Karpas-422 (cell line): Measurements from ENCODE around the gene LEKR1. TPM values are rescaled to one million over a fixed set of nuclear protein-coding genes. Genes with fewer than 3 reads are reported as not detected.
"Not testable (repeated sequence)": the region's sequence is repeated elsewhere in the genome, so short reads cannot be mapped to it uniquely, and the experiment has no call there.

Experiments
- DNase-seq: peaks from one replicate; pipeline ENCODE4 v3.0.0-alpha.2; 2015
- H2AFZ ChIP-seq: fragments of 200-600 bp; sonication (generic); 2 replicates; pipeline ENCODE4 v1.6.1; 2014; ENCODE audit warnings: antibody characterized with exemption, low read length, mixed read lengths
- H3K27ac ChIP-seq: fragments of 200-600 bp; sonication (generic); 2 replicates; pipeline ENCODE4 v1.5.1; 2014; ENCODE audit warnings: mild to moderate bottlenecking, low read length, moderate library complexity
- H3K27me3 ChIP-seq: fragments of 200-600 bp; sonication (generic); 2 replicates; pipeline ENCODE4 v1.6.1; 2014; ENCODE audit warnings: low read length, mixed read lengths
- H3K36me3 ChIP-seq: fragments of 200-600 bp; sonication (generic); 2 replicates; pipeline ENCODE4 v1.6.1; 2014; ENCODE audit warnings: low read length, mixed read lengths; ENCODE audit not compliant: insufficient read depth
- H3K4me1 ChIP-seq: fragments of 200-600 bp; sonication (generic); 2 replicates; pipeline ENCODE4 v1.6.1; 2014; ENCODE audit warnings: mild to moderate bottlenecking, low read length, mixed read lengths
- H3K4me2 ChIP-seq: fragments of 200-600 bp; sonication (generic); 2 replicates; pipeline ENCODE4 v1.6.1; 2014; ENCODE audit warnings: low read length, low read depth, mild to moderate bottlenecking; ENCODE audit not compliant: poor library complexity, severe bottlenecking
- H3K4me3 ChIP-seq: fragments of 200-600 bp; sonication (generic); 2 replicates; pipeline ENCODE4 v1.5.1; 2014; ENCODE audit warnings: mild to moderate bottlenecking, antibody characterized with exemption, low read length, mixed read lengths
- H3K79me2 ChIP-seq: fragments of 200-600 bp; sonication (generic); 2 replicates; pipeline ENCODE4 v1.6.1; 2014; ENCODE audit warnings: mild to moderate bottlenecking, low read length, mixed read lengths
- H3K9ac ChIP-seq: fragments of 200-600 bp; sonication (generic); 2 replicates; pipeline ENCODE4 v1.6.0; 2014; ENCODE audit warnings: low read length
- H3K9me2 ChIP-seq: fragments of 200-600 bp; sonication (generic), shearing (Covaris generic); replicated peaks from 2 replicates; pipeline ENCODE4 v1.6.0; 2014; ENCODE audit warnings: mild to moderate bottlenecking, low read length, moderate library complexity; ENCODE audit not compliant: insufficient read depth
- H3K9me3 ChIP-seq: fragments of 300-700, 200-600 bp; sonication (generic); 2 replicates; pipeline ENCODE4 v1.6.1; 2014; ENCODE audit warnings: low read length, mixed read lengths
- H4K20me1 ChIP-seq: fragments of 200-600 bp; sonication (generic); 2 replicates; pipeline ENCODE4 v1.6.1; 2014; ENCODE audit warnings: mild to moderate bottlenecking, antibody characterized with exemption, low read length, low read depth; ENCODE audit not compliant: insufficient read depth
- total RNA-seq: library from RNA; depleted of rRNA; stranded (reverse); fragments of >200 nt; shearing (Covaris generic); gene quantifications from 2 replicates; pipeline ENCODE4 v1.2.3, GENCODE V29; 2014; ENCODE audit warnings: low replicate concordance

Gene LEKR1
- total RNA-seq, 1 experiment from 2014 or later, result 6.4 TPM

GRCh38 chr3:156888576-156888975, 62.4 kb downstream of the LEKR1 start:
- H3K9me3 ChIP-seq, result no peaks in the 10 kb centered on the region
- H3K4me3 ChIP-seq, result no peak overlapping the region
- no peak overlapping the region for H2AFZ ChIP-seq
- H3K27me3 ChIP-seq, result no peaks in the 10 kb centered on the region
- no peak overlapping the region for H3K9ac ChIP-seq
- H3K36me3 ChIP-seq, result no peaks in the 10 kb centered on the region
- H3K27ac ChIP-seq, result no peak overlapping the region
- no peaks in the 10 kb centered on the region for H3K9me2 ChIP-seq
- H3K4me1 ChIP-seq, result no peaks in the 10 kb centered on the region
- H4K20me1 ChIP-seq, result no peaks in the 10 kb centered on the region
- DNase-seq, result no peak
- no peak overlapping the region for H3K4me2 ChIP-seq
- H3K79me2 ChIP-seq, result no peaks in the 10 kb centered on the region

GRCh38 chr3:156892701-156893100, 66.5 kb downstream of the LEKR1 start:
- no peak overlapping the region for H3K4me3 ChIP-seq
- H3K9me2 ChIP-seq, result no peaks in the 10 kb centered on the region
- no peak overlapping the region for H3K4me2 ChIP-seq
- no peaks in the 10 kb centered on the region for H3K79me2 ChIP-seq
- no peak for DNase-seq
- no peaks in the 10 kb centered on the region for H4K20me1 ChIP-seq
- H3K27me3 ChIP-seq, result no peaks in the 10 kb centered on the region
- H3K9me3 ChIP-seq, result no peaks in the 10 kb centered on the region
- no peak overlapping the region for H3K27ac ChIP-seq
- no peak overlapping the region for H2AFZ ChIP-seq
- H3K4me1 ChIP-seq, result no peaks in the 10 kb centered on the region
- no peaks in the 10 kb centered on the region for H3K36me3 ChIP-seq
- no peak overlapping the region for H3K9ac ChIP-seq

- H3K27ac ChIP-seq, H3K4me3 ChIP-seq, H2AFZ ChIP-seq, H3K9ac ChIP-seq, H3K4me1 ChIP-seq, H4K20me1 ChIP-seq, DNase-seq, H3K36me3 ChIP-seq, H3K9me3 ChIP-seq, H3K27me3 ChIP-seq, H3K9me2 ChIP-seq, H3K4me2 ChIP-seq, H3K79me2 ChIP-seq: not testable (repeated sequence)
These were observed 69.2 kb downstream of the LEKR1 start for GRCh38 chr3:156895374-156895773.

GRCh38 chr3:156897851-156898250, 71.7 kb downstream of the LEKR1 start:
- not testable (repeated sequence) for H3K79me2 ChIP-seq, H3K9me2 ChIP-seq, H2AFZ ChIP-seq, H3K27me3 ChIP-seq, H3K36me3 ChIP-seq, H3K9ac ChIP-seq, H3K4me3 ChIP-seq, DNase-seq, H4K20me1 ChIP-seq, H3K4me1 ChIP-seq, H3K9me3 ChIP-seq, H3K27ac ChIP-seq, H3K4me2 ChIP-seq

GRCh38 chr3:156898296-156898880, 72.2 kb downstream of the LEKR1 start:
- no peak overlapping the region for H3K9ac ChIP-seq
- H4K20me1 ChIP-seq, result no peaks in the 10 kb centered on the region
- H3K36me3 ChIP-seq, result no peaks in the 10 kb centered on the region
- H3K79me2 ChIP-seq, result no peaks in the 10 kb centered on the region
- no peaks in the 10 kb centered on the region for H3K9me3 ChIP-seq
- H3K4me3 ChIP-seq, result no peak overlapping the region
- no peak overlapping the region for H3K4me2 ChIP-seq
- DNase-seq, result no peak
- H3K9me2 ChIP-seq, result no peaks in the 10 kb centered on the region; the same call in 1 of the 2 replicates
- no peaks in the 10 kb centered on the region for H3K27me3 ChIP-seq
- H3K27ac ChIP-seq, result no peak overlapping the region
- no peak overlapping the region for H2AFZ ChIP-seq
- no peaks in the 10 kb centered on the region for H3K4me1 ChIP-seq

GRCh38 chr3:156899951-156900350, 73.8 kb downstream of the LEKR1 start:
- Histone ChIP-seq H3K36me3 (no peaks in the 10 kb centered on the region), H3K4me1 (no peaks in the 10 kb centered on the region), H2AFZ (no peak overlapping the region), H3K79me2 (no peaks in the 10 kb centered on the region), H3K9me3 (no peaks in the 10 kb centered on the region), H3K4me3 (no peak overlapping the region), H3K4me2 (no peak overlapping the region), H3K27ac (no peak overlapping the region), H3K9me2 (no peaks in the 10 kb centered on the region; the same call in 1 of the 2 replicates), H3K27me3 (no peaks in the 10 kb centered on the region), H3K9ac (no peak overlapping the region), H4K20me1 (no peaks in the 10 kb centered on the region)
- no peak for DNase-seq

GRCh38 chr3:156902916-156903315, 76.8 kb downstream of the LEKR1 start:
- Histone ChIP-seq H3K9me2 (no peaks in the 10 kb centered on the region; the same call in 1 of the 2 replicates), H3K4me3 (no peak overlapping the region), H3K27me3 (no peaks in the 10 kb centered on the region), H3K9me3 (no peaks in the 10 kb centered on the region), H3K4me1 (no peaks in the 10 kb centered on the region), H3K4me2 (no peak overlapping the region), H2AFZ (no peak overlapping the region), H3K36me3 (no peaks in the 10 kb centered on the region), H3K9ac (no peak overlapping the region), H3K79me2 (no peaks in the 10 kb centered on the region), H4K20me1 (no peaks in the 10 kb centered on the region), H3K27ac (no peak overlapping the region)
- no peak for DNase-seq

- no peaks in the 10 kb centered on the region for H3K9me3 ChIP-seq
- no peaks in the 10 kb centered on the region for H3K4me1 ChIP-seq
- H3K9ac ChIP-seq, result no peak overlapping the region
- no peaks in the 10 kb centered on the region for H3K36me3 ChIP-seq
- H3K4me3 ChIP-seq, result no peak overlapping the region
- no peaks in the 10 kb centered on the region for H3K27me3 ChIP-seq
- no peak for DNase-seq
- no peak overlapping the region for H3K27ac ChIP-seq
- no peaks in the 10 kb centered on the region for H3K79me2 ChIP-seq
- no peaks in the 10 kb centered on the region for H3K9me2 ChIP-seq
- no peak overlapping the region for H3K4me2 ChIP-seq
- no peaks in the 10 kb centered on the region for H4K20me1 ChIP-seq
- H2AFZ ChIP-seq, result no peak overlapping the region
These were observed 80.1 kb downstream of the LEKR1 start for GRCh38 chr3:156906275-156906674.

GRCh38 chr3:156908398-156908797, 82.2 kb downstream of the LEKR1 start:
- H3K4me3 ChIP-seq, result no peak overlapping the region
- no peak overlapping the region for H3K4me2 ChIP-seq
- no peaks in the 10 kb centered on the region for H3K9me2 ChIP-seq
- no peaks in the 10 kb centered on the region for H3K36me3 ChIP-seq
- H3K27me3 ChIP-seq, result no peaks in the 10 kb centered on the region
- H3K27ac ChIP-seq, result no peak overlapping the region
- no peaks in the 10 kb centered on the region for H3K4me1 ChIP-seq
- DNase-seq, result no peak
- H2AFZ ChIP-seq, result no peak overlapping the region
- H3K9ac ChIP-seq, result no peak overlapping the region
- H3K79me2 ChIP-seq, result no peaks in the 10 kb centered on the region
- no peaks in the 10 kb centered on the region for H4K20me1 ChIP-seq
- no peaks in the 10 kb centered on the region for H3K9me3 ChIP-seq
